RPMI7951 (cell line): ENCODE data around the gene CADM2. TPM values are rescaled to one million over a fixed set of nuclear protein-coding genes. Genes with fewer than 3 reads are reported as not detected.
A peak's percentile ranks its signal among the peaks of the same experiment; 100 is the strongest.
"Not testable (repeated sequence)": the region's sequence is repeated elsewhere in the genome, so short reads cannot be mapped to it uniquely, and the experiment has no call there.

Experiments used
- DNase-seq: peaks from one replicate; pipeline ENCODE4 v3.0.0-alpha.2; 2012; ENCODE audit warnings: low read depth
- total RNA-seq: library from RNA; depleted of rRNA; stranded (reverse); fragments of >200 nt; shearing (Covaris generic); gene quantifications from 2 replicates; pipeline ENCODE4 v1.2.3, GENCODE V29; 2014

The CADM2 gene
- total RNA-seq, 1 experiment from 2014 or later = not detected

- no peak for DNase-seq
These were observed 522.8 kb downstream of the CADM2 start for GRCh38 chr3:85481411-85482212.

GRCh38 chr3:85482213-85482490 is 523.4 kb downstream of the CADM2 start:
- no peak for DNase-seq

- DNase-seq = no peak
These were observed 525.2 kb downstream of the CADM2 start for GRCh38 chr3:85483986-85484385.

GRCh38 chr3:85487375-85487774 is 528.6 kb downstream of the CADM2 start:
- DNase-seq = no peak

- DNase-seq = no peak
These were observed 536.8 kb downstream of the CADM2 start for GRCh38 chr3:85495602-85496001.

GRCh38 chr3:85498177-85498576 is 539.4 kb downstream of the CADM2 start:
- no peak for DNase-seq

GRCh38 chr3:85502148-85502875 is 543.5 kb downstream of the CADM2 start:
- DNase-seq = no peak

- not testable (repeated sequence) for DNase-seq
These were observed 545.5 kb downstream of the CADM2 start for GRCh38 chr3:85504129-85504784.

- not testable (repeated sequence) for DNase-seq
These were observed 546.2 kb downstream of the CADM2 start for GRCh38 chr3:85504785-85505511.

- not testable (repeated sequence) for DNase-seq
These were observed 548.3 kb downstream of the CADM2 start for GRCh38 chr3:85507052-85507451.

- no peak for DNase-seq
These were observed 549.9 kb downstream of the CADM2 start for GRCh38 chr3:85508659-85509058.

- no peak for DNase-seq
These were observed 557.4 kb downstream of the CADM2 start for GRCh38 chr3:85516146-85516545.

GRCh38 chr3:85524104-85524503 is 565.3 kb downstream of the CADM2 start:
- DNase-seq = no peak

- DNase-seq = no peak
These were observed 566.5 kb downstream of the CADM2 start for GRCh38 chr3:85525264-85525663.

- no peak for DNase-seq
These were observed 574.8 kb downstream of the CADM2 start for GRCh38 chr3:85533586-85533985.

GRCh38 chr3:85535517-85535916 is 576.7 kb downstream of the CADM2 start:
- DNase-seq = no peak

GRCh38 chr3:85539232-85539631 is 580.4 kb downstream of the CADM2 start:
- no peak for DNase-seq

GRCh38 chr3:85554153-85554552 is 595.4 kb downstream of the CADM2 start:
- DNase-seq = no peak

GRCh38 chr3:85560088-85560785 is 601.4 kb downstream of the CADM2 start:
- no peak for DNase-seq

GRCh38 chr3:85567071-85567676 is 608.4 kb downstream of the CADM2 start:
- DNase-seq = peak; percentile 2

GRCh38 chr3:85570819-85571218 is 612.0 kb downstream of the CADM2 start:
- DNase-seq = no peak
